IMR-90 (cell line): ENCODE measurements around the gene SH3TC1.

Experiments used
- POLR2A ChIP-seq: IDR thresholded peaks from 2 replicates; pipeline ENCODE4 v1.6.1; 2012; ENCODE audit warnings: mild to moderate bottlenecking, low read depth, low read length
- TF ChIP-seq, protein P1 (sequence below): conservative IDR thresholded peaks from 2 replicates; pipeline ENCODE4 v1.5.1; 2012; ENCODE audit warnings: mild to moderate bottlenecking, low read depth, low read length, improper control_type of control experiment
- TF ChIP-seq, protein P2 (sequence below): fragments of 150-350 bp; IDR thresholded peaks from 2 replicates; pipeline ENCODE4 v1.6.1; 2016; ENCODE audit warnings: low read depth, mild to moderate bottlenecking, low read length, moderate library complexity, borderline replicate concordance

DNA sequence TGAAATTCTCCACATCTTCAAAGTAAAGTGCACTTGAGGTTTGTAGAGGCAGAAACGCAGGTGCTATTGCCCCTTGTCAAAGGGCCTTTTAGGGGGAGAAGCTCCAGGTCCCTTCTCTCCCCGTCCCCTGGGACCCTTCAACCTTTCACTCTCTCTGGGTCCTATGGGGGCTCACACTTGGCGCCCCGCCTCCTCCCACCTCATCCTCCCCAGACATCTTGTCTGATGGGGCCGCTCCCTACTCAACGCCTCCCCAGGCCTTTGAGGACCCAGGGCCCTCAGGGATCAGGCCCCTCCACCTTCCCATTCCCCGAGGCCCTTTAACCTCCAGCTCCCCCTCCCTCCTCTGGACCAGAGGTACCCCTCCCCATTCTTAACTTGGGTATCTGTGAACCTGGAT, 69.1 kb downstream of the SH3TC1 start:
- TF ChIP-seq, protein P1, sequence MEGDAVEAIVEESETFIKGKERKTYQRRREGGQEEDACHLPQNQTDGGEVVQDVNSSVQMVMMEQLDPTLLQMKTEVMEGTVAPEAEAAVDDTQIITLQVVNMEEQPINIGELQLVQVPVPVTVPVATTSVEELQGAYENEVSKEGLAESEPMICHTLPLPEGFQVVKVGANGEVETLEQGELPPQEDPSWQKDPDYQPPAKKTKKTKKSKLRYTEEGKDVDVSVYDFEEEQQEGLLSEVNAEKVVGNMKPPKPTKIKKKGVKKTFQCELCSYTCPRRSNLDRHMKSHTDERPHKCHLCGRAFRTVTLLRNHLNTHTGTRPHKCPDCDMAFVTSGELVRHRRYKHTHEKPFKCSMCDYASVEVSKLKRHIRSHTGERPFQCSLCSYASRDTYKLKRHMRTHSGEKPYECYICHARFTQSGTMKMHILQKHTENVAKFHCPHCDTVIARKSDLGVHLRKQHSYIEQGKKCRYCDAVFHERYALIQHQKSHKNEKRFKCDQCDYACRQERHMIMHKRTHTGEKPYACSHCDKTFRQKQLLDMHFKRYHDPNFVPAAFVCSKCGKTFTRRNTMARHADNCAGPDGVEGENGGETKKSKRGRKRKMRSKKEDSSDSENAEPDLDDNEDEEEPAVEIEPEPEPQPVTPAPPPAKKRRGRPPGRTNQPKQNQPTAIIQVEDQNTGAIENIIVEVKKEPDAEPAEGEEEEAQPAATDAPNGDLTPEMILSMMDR = no peak
- TF ChIP-seq, protein P2, sequence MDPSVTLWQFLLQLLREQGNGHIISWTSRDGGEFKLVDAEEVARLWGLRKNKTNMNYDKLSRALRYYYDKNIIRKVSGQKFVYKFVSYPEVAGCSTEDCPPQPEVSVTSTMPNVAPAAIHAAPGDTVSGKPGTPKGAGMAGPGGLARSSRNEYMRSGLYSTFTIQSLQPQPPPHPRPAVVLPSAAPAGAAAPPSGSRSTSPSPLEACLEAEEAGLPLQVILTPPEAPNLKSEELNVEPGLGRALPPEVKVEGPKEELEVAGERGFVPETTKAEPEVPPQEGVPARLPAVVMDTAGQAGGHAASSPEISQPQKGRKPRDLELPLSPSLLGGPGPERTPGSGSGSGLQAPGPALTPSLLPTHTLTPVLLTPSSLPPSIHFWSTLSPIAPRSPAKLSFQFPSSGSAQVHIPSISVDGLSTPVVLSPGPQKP = no peak
- TF ChIP-seq POLR2A = no peak
